Effector memory CD8-positive, alpha-beta T cell (primary cell): ENCODE data around the gene ANKRD13B.

Experiments used
- ATAC-seq: fragments of 150-1000 bp; cut with Tn5 transposase; replicated peaks from 2 replicates; pipeline ENCODE4 v1.10.0; 2021; ENCODE audit warnings: mild to moderate bottlenecking, moderate library complexity
- DNase-seq, 3 experiments: peaks; one replicate each; pipeline ENCODE4 v3.0.0; 2021
- H3K27ac Mint-ChIP-seq, 2 donors: one replicate each; pipeline ENCODE4 v1.8.0; 2022; ENCODE audit warnings: mild to moderate bottlenecking in 2 of 2, mixed read lengths in 2 of 2, moderate library complexity in 2 of 2
- H3K27me3 Mint-ChIP-seq, 2 donors: one replicate each; pipeline ENCODE4 v1.8.0; 2022; ENCODE audit warnings: mixed read lengths in 2 of 2
- H3K36me3 Mint-ChIP-seq: one replicate; pipeline ENCODE4 v1.8.0; 2022; ENCODE audit warnings: mild to moderate bottlenecking, moderate library complexity, mixed read lengths; ENCODE audit not compliant: insufficient read depth
- H3K4me1 Mint-ChIP-seq, 2 donors: one replicate each; pipeline ENCODE4 v1.8.0; 2022; ENCODE audit warnings: low read depth in 2 of 2, mixed read lengths in 2 of 2
- H3K4me3 Mint-ChIP-seq, 2 donors: one replicate each; pipeline ENCODE4 v1.8.0; 2022; ENCODE audit warnings: mild to moderate bottlenecking in 2 of 2, mixed read lengths in 2 of 2, moderate library complexity in 2 of 2
- H3K9me3 Mint-ChIP-seq, 2 donors: one replicate each; pipeline ENCODE4 v1.8.0; 2022; ENCODE audit warnings: mixed read lengths in 2 of 2

Gene ANKRD13B

GRCh38 chr17:29607557-29608195 is 14.7 kb downstream of the ANKRD13B start:
- Mint-ChIP-seq H3K9me3 (no peaks in the 10 kb centered on the region), H3K36me3 (no peaks in the 10 kb centered on the region), H3K4me1 (no peaks in the 10 kb centered on the region), H3K27me3 (no peaks in the 10 kb centered on the region), H3K4me3 (no peak overlapping the region), H3K27ac (no peak overlapping the region)
- ATAC-seq (no peak), DNase-seq (no peak)

GRCh38 chr17:29608986-29609385 is 16.1 kb downstream of the ANKRD13B start:
- ATAC-seq (no peak), DNase-seq (no peak)
- Mint-ChIP-seq H3K4me1 (peaks cover 0 to 3% of the 10 kb centered on the region in 2 donors), H3K27ac (no peak overlapping the region), H3K36me3 (no peaks in the 10 kb centered on the region), H3K4me3 (no peak overlapping the region), H3K27me3 (no peaks in the 10 kb centered on the region), H3K9me3 (no peaks in the 10 kb centered on the region)

GRCh38 chr17:29610395-29610794 is 17.5 kb downstream of the ANKRD13B start:
- no peak for DNase-seq
- Mint-ChIP-seq H3K36me3 (peaks cover 2% of the 10 kb centered on the region), H3K9me3 (no peaks in the 10 kb centered on the region), H3K27ac (no peak overlapping the region), H3K4me3 (no peak overlapping the region), H3K27me3 (no peaks in the 10 kb centered on the region), H3K4me1 (peaks cover 13% of the 10 kb centered on the region in 2 donors)
- no peak for ATAC-seq

- no peak for ATAC-seq
- Mint-ChIP-seq H3K36me3 (peaks cover 2% of the 10 kb centered on the region), H3K27me3 (no peaks in the 10 kb centered on the region), H3K4me3 (peak overlapping the region; percentile 4 to 21), H3K4me1 (peaks cover 22 to 24% of the 10 kb centered on the region in 2 donors), H3K9me3 (no peaks in the 10 kb centered on the region), H3K27ac (no peak overlapping the region)
- no peak for DNase-seq
Measured at GRCh38 chr17:29611351-29612093, 18.6 kb downstream of the ANKRD13B start.

GRCh38 chr17:29612094-29612403 is 19.1 kb downstream of the ANKRD13B start:
- Mint-ChIP-seq H3K27me3 (no peaks in the 10 kb centered on the region), H3K27ac (no peak overlapping the region), H3K4me1 (peaks cover 27 to 29% of the 10 kb centered on the region in 2 donors), H3K36me3 (peaks cover 2% of the 10 kb centered on the region), H3K4me3 (peak overlapping the region; percentile 4 to 21), H3K9me3 (no peaks in the 10 kb centered on the region)
- ATAC-seq (no peak), DNase-seq (no peak)

GRCh38 chr17:29612404-29613280 is 19.7 kb downstream of the ANKRD13B start:
- no peaks in the 10 kb centered on the region for H3K27me3 Mint-ChIP-seq
- peak overlapping the region in 1 of 2 donors; percentile 92 for H3K4me3 Mint-ChIP-seq
- H3K27ac Mint-ChIP-seq = no peak overlapping the region
- no peak for ATAC-seq
- no peak for DNase-seq
- peaks cover 2% of the 10 kb centered on the region for H3K36me3 Mint-ChIP-seq
- peaks cover 31 to 34% of the 10 kb centered on the region in 2 donors for H3K4me1 Mint-ChIP-seq
- H3K9me3 Mint-ChIP-seq = no peaks in the 10 kb centered on the region

- H3K27me3 Mint-ChIP-seq = no peaks in the 10 kb centered on the region
- ATAC-seq = peak; percentile 38
- H3K4me3 Mint-ChIP-seq = peak overlapping the region; percentile 89 to 92
- H3K4me1 Mint-ChIP-seq = peaks cover 34 to 39% of the 10 kb centered on the region in 2 donors
- peak; percentile 94 for DNase-seq
- peaks cover 2% of the 10 kb centered on the region for H3K36me3 Mint-ChIP-seq
- H3K9me3 Mint-ChIP-seq = no peaks in the 10 kb centered on the region
- peak overlapping the region in 1 of 2 donors; percentile 38 for H3K27ac Mint-ChIP-seq
Measured at GRCh38 chr17:29613352-29613837, 20.5 kb downstream of the ANKRD13B start.

- DNase-seq = no peak
- no peaks in the 10 kb centered on the region for H3K27me3 Mint-ChIP-seq
Measured at GRCh38 chr17:29613856-29614255, 20.9 kb downstream of the ANKRD13B start.

GRCh38 chr17:29614349-29615047 is 21.6 kb downstream of the ANKRD13B start:
- peaks cover 2% of the 10 kb centered on the region for H3K36me3 Mint-ChIP-seq
- H3K4me3 Mint-ChIP-seq = peak overlapping the region; percentile 89 to 92
- DNase-seq (no peak), ATAC-seq (no peak)
- no peaks in the 10 kb centered on the region for H3K27me3 Mint-ChIP-seq
- H3K9me3 Mint-ChIP-seq = no peaks in the 10 kb centered on the region
- peaks cover 35 to 39% of the 10 kb centered on the region in 2 donors for H3K4me1 Mint-ChIP-seq
- peak overlapping the region in 1 of 2 donors; percentile 65 for H3K27ac Mint-ChIP-seq

More at GRCh38 chr17:29613856-29614255, 20.9 kb downstream of the ANKRD13B start:
- peak overlapping the region; percentile 89 to 92 for H3K4me3 Mint-ChIP-seq
- no peaks in the 10 kb centered on the region for H3K9me3 Mint-ChIP-seq
- ATAC-seq = no peak
- peaks cover 2% of the 10 kb centered on the region for H3K36me3 Mint-ChIP-seq
- H3K4me1 Mint-ChIP-seq = peaks cover 35 to 39% of the 10 kb centered on the region in 2 donors
- peak overlapping the region in 1 of 2 donors; percentile 38 for H3K27ac Mint-ChIP-seq

- no peaks in the 10 kb centered on the region for H3K27me3 Mint-ChIP-seq
- ATAC-seq (peak; percentile 60), DNase-seq (peak; percentile 69 to 74 (median 74))
- H3K27ac Mint-ChIP-seq = peak overlapping the region; percentile 65 to 79
- H3K4me3 Mint-ChIP-seq = peak overlapping the region; percentile 89 to 92
- no peaks in the 10 kb centered on the region for H3K9me3 Mint-ChIP-seq
- H3K4me1 Mint-ChIP-seq = peaks cover 35 to 39% of the 10 kb centered on the region in 2 donors
- H3K36me3 Mint-ChIP-seq = peaks cover 2% of the 10 kb centered on the region
Measured at GRCh38 chr17:29615048-29615385, 22.1 kb downstream of the ANKRD13B start.

- DNase-seq (peak; percentile 81 to 85 (median 84)), ATAC-seq (peak; percentile 59)
- H3K27me3 Mint-ChIP-seq = no peaks in the 10 kb centered on the region
- H3K36me3 Mint-ChIP-seq = peaks cover 2% of the 10 kb centered on the region
- H3K4me3 Mint-ChIP-seq = peak overlapping the region; percentile 89 to 92
- H3K9me3 Mint-ChIP-seq = no peaks in the 10 kb centered on the region
- H3K27ac Mint-ChIP-seq = peak overlapping the region; percentile 65 to 79
- peaks cover 35 to 39% of the 10 kb centered on the region in 2 donors for H3K4me1 Mint-ChIP-seq
Measured at GRCh38 chr17:29615492-29616299, 22.8 kb downstream of the ANKRD13B start.

- peak overlapping the region; percentile 76 to 88 for H3K27ac Mint-ChIP-seq
- peak overlapping the region; percentile 89 to 92 for H3K4me3 Mint-ChIP-seq
- ATAC-seq (no peak), DNase-seq (no peak)
- no peaks in the 10 kb centered on the region for H3K9me3 Mint-ChIP-seq
- no peaks in the 10 kb centered on the region for H3K27me3 Mint-ChIP-seq
- peaks cover 2% of the 10 kb centered on the region for H3K36me3 Mint-ChIP-seq
- H3K4me1 Mint-ChIP-seq = peaks cover 35 to 39% of the 10 kb centered on the region in 2 donors
Measured at GRCh38 chr17:29616300-29617048, 23.5 kb downstream of the ANKRD13B start.
